GM12878 (cell line): ENCODE data around the gene MFSD12. TPM values are rescaled to one million over a fixed set of nuclear protein-coding genes. Genes with fewer than 3 reads are reported as not detected.

Experiments used
- ATAC-seq: fragments of 200-7000 bp; cut with Tn5 transposase; 3 replicates; pipeline ENCODE4 v1.9.1; 2020; ENCODE audit warnings: mild to moderate bottlenecking, moderate library complexity
- BruUV-seq: library from RNA; stranded (reverse); fragments of 400-500 nt; replicated peaks from 2 replicates; lab custom pipeline; 2021; lab: Mats Ljungman, UMichigan
- CTCF ChIA-PET: fragments of 300-600 bp; sonication (Branson Sonifier 250); formaldehyde crosslinking; extraction: SDS; loops from one replicate; lab custom pipeline; 2021; ENCODE audit warnings: inconsistent platforms; lab: Yijun Ruan, JAX
- POLR2A ChIA-PET: fragments of 350-600 bp; formaldehyde crosslinking; extraction: SDS; loops from one replicate; lab custom pipeline; 2021; ENCODE audit warnings: inconsistent platforms; lab: Charles Lee
- RAD21 ChIA-PET: fragments of 300-600 bp; sonication (Branson Sonifier 250); formaldehyde crosslinking; loops from one replicate; lab custom pipeline; 2023; ENCODE audit warnings: antibody characterized with exemption; ENCODE audit not compliant: unreplicated experiment; lab: Charles Lee
- SMC1A ChIA-PET: fragments of 300-600 bp; sonication (Branson Sonifier 250); formaldehyde crosslinking; loops from one replicate; lab custom pipeline; 2023; ENCODE audit not compliant: unreplicated experiment, uncharacterized antibody; lab: Charles Lee
- DNase-seq: peaks from one replicate; pipeline ENCODE4 v3.0.0-alpha.2; 2011; ENCODE audit warnings: low read depth, low spot score
- FAIRE-seq: peaks from 3 replicates; lab custom pipeline; 2011; peaks lifted over from hg19 to GRCh38; lab: Jason Lieb, UNC
- H2AFZ ChIP-seq: 2 replicates; pipeline ENCODE4 v1.6.0; 2011; ENCODE audit warnings: low read depth, low read length, control low read depth; ENCODE audit not compliant: control insufficient read depth
- H3K27ac ChIP-seq: 2 replicates; pipeline ENCODE4 v1.5.1; 2011; ENCODE audit warnings: control low read depth; ENCODE audit not compliant: control insufficient read depth, insufficient read depth
- H3K27me3 ChIP-seq, 2 experiments: replicated peaks in 1 of 2; 2 replicates each; pipeline versions ENCODE4 v1.6.0 to v1.6.1; 2011; ENCODE audit warnings: low read length in 1 of 2; ENCODE audit not compliant: control insufficient read depth in 2 of 2, insufficient read depth in 2 of 2
- H3K36me3 ChIP-seq, 2 experiments: 2 replicates each; pipeline ENCODE4 v1.5.1; 2011; ENCODE audit warnings: low read length in 1 of 2; ENCODE audit not compliant: control insufficient read depth in 2 of 2, insufficient read depth in 2 of 2
- H3K4me1 ChIP-seq: 2 replicates; pipeline ENCODE4 v1.6.1; 2011; ENCODE audit warnings: mild to moderate bottlenecking, low read length, moderate library complexity, mixed read lengths; ENCODE audit not compliant: control insufficient read depth, insufficient read depth
- H3K4me2 ChIP-seq: 2 replicates; pipeline ENCODE4 v1.6.0; 2011; ENCODE audit warnings: control low read depth; ENCODE audit not compliant: control insufficient read depth, insufficient read depth
- H3K4me3 ChIP-seq: fragments of 200-600 bp; sonication (generic); 2 replicates; pipeline ENCODE4 v1.5.1; 2016
- H3K79me2 ChIP-seq: 2 replicates; pipeline ENCODE4 v1.6.0; 2011; ENCODE audit warnings: low read length; ENCODE audit not compliant: control insufficient read depth, insufficient read depth
- H3K9ac ChIP-seq: 2 replicates; pipeline ENCODE4 v1.8.0; 2011; ENCODE audit warnings: low read length, control low read depth, mixed read lengths; ENCODE audit not compliant: control insufficient read depth, insufficient read depth
- H3K9me3 ChIP-seq: replicated peaks from 3 replicates; pipeline ENCODE4 v1.5.1; 2011; ENCODE audit warnings: mild to moderate bottlenecking, low read length; ENCODE audit not compliant: control insufficient read depth, insufficient read depth
- H4K20me1 ChIP-seq: 2 replicates; pipeline ENCODE4 v1.6.0; 2011; ENCODE audit not compliant: control insufficient read depth, insufficient read depth
- HDGF ChIP-seq: fragments of 450-650 bp; IDR thresholded peaks from 2 replicates; pipeline ENCODE4 v1.6.1; 2016; ENCODE audit warnings: antibody characterized with exemption
- MLLT1 ChIP-seq: fragments of 450-650 bp; IDR thresholded peaks from 2 replicates; pipeline ENCODE4 v1.6.1; 2016; ENCODE audit warnings: mild to moderate bottlenecking
- PKNOX1 ChIP-seq: fragments of 450-650 bp; IDR thresholded peaks from 2 replicates; pipeline ENCODE4 v1.6.1; 2016; ENCODE audit warnings: mild to moderate bottlenecking
- POU2F2 ChIP-seq: IDR thresholded peaks from 3 replicates; pipeline ENCODE4 v1.6.1; 2011; ENCODE audit warnings: low read depth, mild to moderate bottlenecking, low read length, borderline replicate concordance
- WGBS: methylation state at CpG from one replicate; pipeline ENCODE4 v1.1.6; 2016; ENCODE audit warnings: low lambda C conversion rate; ENCODE audit not compliant: insufficient replicate concordance, insufficient coverage; ENCODE audit errors: missing lambda C conversion rate; 5-methylcytosine and 5-hydroxymethylcytosine counted together
- in situ Hi-C: fragments of 300-500 bp; cut with MboI; formaldehyde crosslinking; loops from 9 replicates; pipeline ENCODE4 v1.14.3; 2018; ENCODE audit warnings: mixed read lengths
- intact Hi-C: fragments of 100-400 bp; cut with micrococcal nuclease; formaldehyde crosslinking; loops from one replicate; pipeline ENCODE4 v1.14.2; 2022; ENCODE audit not compliant: unreplicated experiment
- polyA plus RNA-seq, 11 experiments: library from polyadenylated mRNA; depleted of rRNA in 4 of 11; unstranded in 6 of 11; stranded (reverse) in 5 of 11; fragments of >200 nt; fragmentation: Nextera tagmentation in 4 of 11; fragmentation: Illumina TruSeq in 1 of 11; extraction: Ambion mirVana in 4 of 11; extraction: Trizol in 1 of 11; gene quantifications; 1 replicate in 1 of 11; 2 replicates in 10 of 11; pipeline versions ENCODE4 v1.2.1 to v1.2.3, GENCODE V29; 2011 to 2016; ENCODE audit warnings: inconsistent platforms in 2 of 11, missing spikeins in 2 of 11, low read depth in 1 of 11
- total RNA-seq, 4 experiments: library from RNA; depleted of rRNA in 3 of 4; stranded (reverse); fragments of >200 nt in 3 of 4; fragmentation: Illumina TruSeq in 1 of 4; extraction: Trizol in 1 of 4; gene quantifications; 2 replicates each; pipeline versions ENCODE4 v1.2.1 to v1.2.3, GENCODE V29; 2013 to 2021

MFSD12 gene
- total and polyA plus RNA-seq, 10 of the 15 experiments (the other 5 are each of a cell fraction or from before 2014, with no cell fraction given): 0.58 to 65.9 (median 16.8) TPM

DNA sequence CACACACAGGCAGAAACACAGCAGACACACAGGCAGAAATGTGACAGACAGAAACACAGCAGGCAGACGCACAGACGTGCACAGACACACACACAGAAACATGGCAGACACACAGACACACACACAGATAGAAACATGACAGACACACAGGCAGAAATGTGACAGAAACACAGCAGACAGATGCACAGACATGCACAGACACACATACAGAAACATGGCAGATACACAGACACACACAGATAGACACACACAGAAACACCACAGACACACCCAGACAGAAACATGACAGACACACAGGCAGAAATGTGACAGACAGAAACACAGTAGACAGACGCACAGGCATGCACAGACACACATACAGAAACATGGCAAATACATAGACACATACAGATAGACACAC lies 48.0 kb upstream of the MFSD12 start:
- no peak overlapping the region for H3K9ac ChIP-seq
- intact Hi-C loops: loop anchor here (5.0 kb wide), 1 partner anchor 33 kb away; the partner anchor contains the start of gene HMG20B
- no peaks in the 10 kb centered on the region for H3K79me2 ChIP-seq
- SMC1A ChIA-PET: no interaction called here
- POLR2A ChIA-PET: interaction anchor here (1.3 kb wide), 1 partner anchor 14 kb away, joined by 3 read pairs; no protein-coding TSS in a partner anchor
- peak overlapping the region; percentile 15; the same call in 1 of the 2 replicates for H3K4me2 ChIP-seq
- BruUV-seq: no TSS peak
- TF ChIP-seq MLLT1 (0 out of 2 replicates have a peak, but pooled peaks have one; percentile 56), HDGF (peak; percentile 59; the same call in 1 of the 2 replicates), PKNOX1 (0 out of 2 replicates have a peak, but pooled peaks have one; percentile 31), POU2F2 (no peak)
- H3K27ac ChIP-seq: no peak overlapping the region
- RAD21 ChIA-PET: interaction anchor here (0.6 to 1.4 kb wide), 2 partner anchors 17 to 51 kb away, joined by 3 read pairs; no protein-coding TSS in a partner anchor
- in situ Hi-C loops: no loop called here
- no peaks in the 10 kb centered on the region for H3K27me3 ChIP-seq
- no peak for DNase-seq
- no peaks in the 10 kb centered on the region for H3K36me3 ChIP-seq
- ATAC-seq: no peak
- H2AFZ ChIP-seq: peak overlapping the region; percentile 28
- H3K9me3 ChIP-seq: no peaks in the 10 kb centered on the region
- CTCF ChIA-PET: interaction anchor here (1.5 kb wide), 2 partner anchors 18 to 60 kb away, joined by 3 to 4 read pairs; no protein-coding TSS in a partner anchor
- no peak overlapping the region for H3K4me3 ChIP-seq
- FAIRE-seq: peak; percentile 75
- H4K20me1 ChIP-seq: no peaks in the 10 kb centered on the region
- peaks cover 12% of the 10 kb centered on the region for H3K4me1 ChIP-seq
- WGBS: 33% methylated on average over 3 of the region's 3 CpGs
